ENCODE data around the gene PARM1.

The PARM1 gene

GRCh38 chr4:75089206-75089605 lies 156.3 kb downstream of the PARM1 start:
- H3K9me3 ChIP-seq (ENCODE audit: insufficient read depth, low read length), result no peaks in the 10 kb centered on the region
- H4K20me1 ChIP-seq (ENCODE audit: low read depth, low read length), result no peaks in the 10 kb centered on the region
- H3K36me3 ChIP-seq (ENCODE audit: low read length), result no peaks in the 10 kb centered on the region
- no peaks in the 10 kb centered on the region for H3K9me2 ChIP-seq (replicated peaks; ENCODE audit: insufficient read depth, low read length)
- H2AFZ ChIP-seq (ENCODE audit: low read depth, low read length, severe bottlenecking), result no peak overlapping the region
- no peak overlapping the region for H3K4me3 ChIP-seq (ENCODE audit: insufficient read depth, low read length, poor library complexity, severe bottlenecking)
- H3K79me2 ChIP-seq (ENCODE audit: insufficient read depth, low read length), result no peaks in the 10 kb centered on the region
- H3K27ac ChIP-seq (ENCODE audit: low read depth, low read length), result no peak overlapping the region
- no peak overlapping the region for H3K4me2 ChIP-seq (ENCODE audit: low read depth, low read length, poor library complexity, severe bottlenecking)
- no peak for TF ChIP-seq EZH2phosphoT487 (conservative IDR thresholded peaks at IDR 0.05; ENCODE audit: low read length)
- no peaks in the 10 kb centered on the region for H3F3A ChIP-seq (ENCODE audit: insufficient read depth)
- no peak overlapping the region for H3K9ac ChIP-seq (ENCODE audit: low read length)
- no peaks in the 10 kb centered on the region for H3K27me3 ChIP-seq (ENCODE audit: low read length)

- no peaks in the 10 kb centered on the region for H3K9me2 ChIP-seq (replicated peaks; ENCODE audit: insufficient read depth, low read length)
- no peaks in the 10 kb centered on the region for H3K36me3 ChIP-seq (ENCODE audit: low read length)
- peak overlapping the region; percentile 48 for H3K4me2 ChIP-seq (ENCODE audit: low read depth, low read length, poor library complexity, severe bottlenecking)
- H3K27me3 ChIP-seq (ENCODE audit: low read length), result no peaks in the 10 kb centered on the region
- 0 out of 2 replicates have a peak, but pooled peaks cover 5% of the 10 kb centered on the region for H3F3A ChIP-seq (ENCODE audit: insufficient read depth)
- peak overlapping the region; percentile 50 for H3K27ac ChIP-seq (ENCODE audit: low read depth, low read length)
- H4K20me1 ChIP-seq (ENCODE audit: low read depth, low read length), result no peaks in the 10 kb centered on the region
- no peaks in the 10 kb centered on the region for H3K9me3 ChIP-seq (ENCODE audit: insufficient read depth, low read length)
- no peak overlapping the region for H2AFZ ChIP-seq (ENCODE audit: low read depth, low read length, severe bottlenecking)
- no peak overlapping the region for H3K9ac ChIP-seq (ENCODE audit: low read length)
- peak overlapping the region; percentile 10 for H3K4me3 ChIP-seq (ENCODE audit: insufficient read depth, low read length, poor library complexity, severe bottlenecking)
- H3K79me2 ChIP-seq (ENCODE audit: insufficient read depth, low read length), result no peaks in the 10 kb centered on the region
- TF ChIP-seq EZH2phosphoT487 (conservative IDR thresholded peaks at IDR 0.05; ENCODE audit: low read length) (no peak), CTCF (IDR thresholded peaks at IDR 0.05; ENCODE audit: insufficient read depth, low read length, poor library complexity, severe bottlenecking) (no peak)
These were observed 166.4 kb downstream of the PARM1 start for GRCh38 chr4:75099321-75099720.

All from SU-DHL-6 (cell line).